Heart right ventricle (tissue), 16 donors: Measurements from ENCODE around the gene ABHD12. TPM values are rescaled to one million over a fixed set of nuclear protein-coding genes. Genes with fewer than 3 reads are reported as not detected.

Source experiments
- ATAC-seq, 8 donors: fragments of 200-7000 bp; cut with Tn5 transposase; one replicate each; pipeline ENCODE4 v1.9.1; 2020; ENCODE audit warnings: mild to moderate bottlenecking in 8 of 8, moderate library complexity in 8 of 8, moderate number of reproducible peaks in 1 of 8
- DNase-seq, 2 donors: peaks; one replicate each; pipeline ENCODE4 v3.0.0-alpha.2; 2020
- H3K27ac ChIP-seq, 10 donors: fragments of 200-600 bp; sonication (generic) in 2 of 10; one replicate each; pipeline versions ENCODE4 v1.5.0 to v1.8.0; 2020 to 2022; ENCODE audit warnings: mild to moderate bottlenecking in 3 of 10
- H3K27me3 ChIP-seq, 7 donors: fragments of 200-600 bp; one replicate each; pipeline ENCODE4 v1.8.0; 2021 to 2022; ENCODE audit warnings: mild to moderate bottlenecking in 2 of 7
- H3K36me3 ChIP-seq, 9 donors: fragments of 200-600 bp; sonication (generic) in 1 of 9; one replicate each; pipeline versions ENCODE4 v1.5.0 to v1.8.0; 2020 to 2022; ENCODE audit warnings: mild to moderate bottlenecking in 2 of 9
- H3K4me1 ChIP-seq, 9 donors: fragments of 200-600 bp; sonication (generic) in 1 of 9; one replicate each; pipeline versions ENCODE4 v1.5.0 to v1.8.0; 2020 to 2022; ENCODE audit warnings: mild to moderate bottlenecking in 4 of 9
- H3K4me3 ChIP-seq, 10 donors: fragments of 200-600 bp; sonication (generic) in 2 of 10; one replicate each; pipeline versions ENCODE4 v1.5.0 to v1.8.0; 2020 to 2022; ENCODE audit warnings: mild to moderate bottlenecking in 7 of 10, moderate library complexity in 2 of 10
- H3K9me3 ChIP-seq, 11 donors: fragments of 200-600 bp in 10 of 11; sonication (generic) in 2 of 11; one replicate each; pipeline versions ENCODE4 v1.5.0 to v1.8.0; 2013 to 2022; ENCODE audit warnings: mild to moderate bottlenecking in 2 of 11, control low read depth in 1 of 11, moderate library complexity in 1 of 11
- WGBS, 2 donors: extraction: QIAGEN DNeasy Blood & Tissue Kit; methylation state at CpG; one replicate each; pipeline ENCODE4 v1.1.7; 2013; ENCODE audit warnings: inconsistent platforms in 1 of 2; 5-methylcytosine and 5-hydroxymethylcytosine counted together
- intact Hi-C, 10 donors: fragments of 100-400 bp; cut with DNase I; formaldehyde crosslinking; loops; one replicate each; pipeline versions ENCODE4 v1.11.1 to v1.14.2; 2022
- polyA plus RNA-seq, 2 donors: library from polyadenylated mRNA; stranded (reverse); fragments of 200-250 nt; gene quantifications; one replicate each; pipeline ENCODE4 v1.2.3, GENCODE V29; 2013
- total RNA-seq, 10 donors: library from RNA; stranded (reverse); fragmentation: NEBNext Ultra II Directional in 3 of 10; extraction: Animal tissue kit (Norgen Biotek cat#: 25700) in 3 of 10; gene quantifications; one replicate each; pipeline versions ENCODE4 v1.2.1 to v1.2.4, GENCODE V29; 2021 to 2023
- TF ChIP-seq, protein P1 (sequence below), 9 donors: fragments of 200-600 bp; sonication (generic) in 2 of 9; IDR thresholded peaks; one replicate each; pipeline versions ENCODE4 v1.5.0 to v1.8.0; 2021 to 2022; ENCODE audit warnings: antibody characterized with exemption in 9 of 9, mild to moderate bottlenecking in 5 of 9, moderate library complexity in 1 of 9
- donor health status: Arrhythmogenic right ventricular cardiomyopathy.
- donor health status: ischemic (EF 13 %, LVEDD 7.1; RV severe dilation, severe dysfunction).
- donor health status: healthy with polysubstance abuse.
- donor health status: DM: no; HTN: yes; CAD: no.
- donor health status: DM: no; HTN: no; CAD: no.
- donor health status: ischemic (EF 25% LVEDD 6.9; RV normal size, moderate dysfunction).
- donor health status: ischemic (EF 25% LVEDD 5.7; RV mildly dilated, moderate dysfunction).
- donor health status: healthy.
- donor health status: DM: yes; HTN: yes; CAD: no.
- donor health status: Ischemic cardiomyopathy.
- donor health status: ischemic (EF 35%, LVEDD 5.7; RV mildly dilated, moderate dysfunction).
- donor health status: nonischemic (EF 11% LVEDD 7.7; RV severe dilation, severe dysfunction).
- donor health status: DM: yes; HTN: yes; CAD: no.
- donor health status: PGD.
- donor health status: ischemic (EF 29% LVEDD 5.4; RV normal size, mild dysfunction).
- donor health status: nonischemic (EF 23%, LVEDD 6.1; RV moderate dilation, normal function).

The ABHD12 gene
- total and polyA plus RNA-seq, 12 donors = 21.1 to 41.3 (median 28.1) TPM

DNA sequence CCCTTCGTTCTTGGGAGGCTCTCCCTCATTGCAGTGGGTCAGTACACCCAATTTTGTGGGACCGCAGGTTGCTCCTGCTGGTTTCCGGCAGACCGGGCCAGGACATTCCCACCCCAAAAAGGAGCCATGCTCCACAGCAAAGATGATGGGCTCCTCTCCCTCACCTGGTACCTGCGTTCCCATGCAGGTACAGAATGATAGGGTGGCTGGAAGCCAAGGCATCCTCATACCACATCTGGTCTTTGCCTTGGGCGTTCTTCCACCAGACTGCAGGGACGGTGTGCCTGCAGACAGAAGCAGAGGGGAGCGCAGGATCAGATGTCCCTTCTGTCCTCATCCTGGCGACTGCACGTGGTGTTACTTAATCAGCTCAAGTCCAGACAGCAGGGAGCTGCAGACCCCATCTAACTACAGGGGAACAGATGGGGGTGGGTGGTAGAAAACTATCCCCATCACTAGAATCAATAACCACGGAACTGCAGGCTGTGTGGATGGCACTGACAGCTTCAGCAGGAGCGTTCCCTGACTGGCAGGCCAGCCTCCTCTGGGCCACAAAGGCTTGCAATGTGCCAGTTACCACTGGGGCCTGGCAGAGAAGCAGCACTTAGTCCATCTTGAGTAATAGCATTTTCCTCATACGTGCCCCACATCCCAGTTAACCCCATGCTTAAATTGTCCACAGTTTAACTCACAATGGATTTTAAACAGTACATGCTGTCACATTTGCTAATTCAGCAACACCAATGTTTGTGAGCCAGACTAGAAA, 70.4 kb downstream of the ABHD12 start:
- peaks cover 3 to 52% (median 17%) of the 10 kb centered on the region in 9 donors for H3K4me1 ChIP-seq
- TF ChIP-seq, protein P1, sequence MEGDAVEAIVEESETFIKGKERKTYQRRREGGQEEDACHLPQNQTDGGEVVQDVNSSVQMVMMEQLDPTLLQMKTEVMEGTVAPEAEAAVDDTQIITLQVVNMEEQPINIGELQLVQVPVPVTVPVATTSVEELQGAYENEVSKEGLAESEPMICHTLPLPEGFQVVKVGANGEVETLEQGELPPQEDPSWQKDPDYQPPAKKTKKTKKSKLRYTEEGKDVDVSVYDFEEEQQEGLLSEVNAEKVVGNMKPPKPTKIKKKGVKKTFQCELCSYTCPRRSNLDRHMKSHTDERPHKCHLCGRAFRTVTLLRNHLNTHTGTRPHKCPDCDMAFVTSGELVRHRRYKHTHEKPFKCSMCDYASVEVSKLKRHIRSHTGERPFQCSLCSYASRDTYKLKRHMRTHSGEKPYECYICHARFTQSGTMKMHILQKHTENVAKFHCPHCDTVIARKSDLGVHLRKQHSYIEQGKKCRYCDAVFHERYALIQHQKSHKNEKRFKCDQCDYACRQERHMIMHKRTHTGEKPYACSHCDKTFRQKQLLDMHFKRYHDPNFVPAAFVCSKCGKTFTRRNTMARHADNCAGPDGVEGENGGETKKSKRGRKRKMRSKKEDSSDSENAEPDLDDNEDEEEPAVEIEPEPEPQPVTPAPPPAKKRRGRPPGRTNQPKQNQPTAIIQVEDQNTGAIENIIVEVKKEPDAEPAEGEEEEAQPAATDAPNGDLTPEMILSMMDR (IDR thresholded peaks at IDR 0.05) = no peak
- H3K27me3 ChIP-seq = no peaks in the 10 kb centered on the region
- H3K27ac ChIP-seq = peak overlapping the region in 1 of 10 donors; percentile 60
- DNase-seq (no peak), ATAC-seq (no peak)
- WGBS, 2 donors = 81% methylated on average over 13 of the region's 13 CpGs
- intact Hi-C loops = loop anchor here in 1 of 10 donors (10.0 kb wide), 1 partner anchor 55 kb away; no protein-coding TSS in a partner anchor
- no peak overlapping the region for H3K4me3 ChIP-seq
- no peaks in the 10 kb centered on the region for H3K9me3 ChIP-seq
- peaks cover 0 to 24% (median 4%) of the 10 kb centered on the region in 9 donors for H3K36me3 ChIP-seq

DNA sequence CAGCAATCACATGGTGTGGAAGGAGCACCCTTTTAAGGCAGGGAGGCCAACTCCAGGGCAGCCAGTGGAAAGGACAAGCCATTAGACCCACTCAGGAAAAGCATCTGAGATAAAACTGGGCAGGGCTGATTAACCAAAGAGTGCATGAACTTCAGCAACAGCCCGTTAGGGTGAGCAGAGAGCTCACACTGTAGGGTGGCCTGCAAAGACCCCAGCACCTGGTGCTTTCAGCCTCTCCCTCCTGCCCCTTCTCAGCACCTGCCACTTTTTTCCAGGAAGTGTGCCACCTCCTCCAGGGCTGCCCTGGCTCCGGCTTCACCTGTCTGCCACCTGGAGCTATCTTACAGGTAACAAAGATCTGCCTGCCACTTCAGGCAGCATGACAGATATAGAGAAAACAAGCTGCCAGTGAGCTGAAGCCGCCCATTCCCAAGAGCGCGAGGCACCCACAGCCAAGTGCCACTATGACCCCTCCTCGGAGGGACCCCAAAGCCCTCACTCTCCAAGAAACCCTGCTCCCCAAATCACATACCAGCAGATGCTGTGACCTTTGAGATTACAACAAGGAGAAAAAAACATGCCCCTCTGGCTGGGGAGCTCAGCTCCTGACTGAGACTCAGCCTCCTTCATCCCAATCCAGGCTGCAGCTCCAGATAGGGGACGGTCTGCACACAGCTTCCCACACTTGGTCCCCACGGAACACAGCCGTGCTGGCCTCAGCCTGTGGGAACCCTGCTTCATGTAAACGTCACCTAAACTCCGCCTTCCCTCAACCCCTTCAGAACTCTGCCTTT, 71.2 kb downstream of the ABHD12 start:
- WGBS, 2 donors = 71 to 77% methylated on average over 11 of the region's 11 CpGs
- Histone ChIP-seq H3K27me3 (no peaks in the 10 kb centered on the region), H3K9me3 (no peaks in the 10 kb centered on the region), H3K27ac (peak overlapping the region in 4 of 10 donors; percentile 19 to 60 (median 37)), H3K36me3 (peaks cover 0 to 29% (median 4%) of the 10 kb centered on the region in 9 donors), H3K4me3 (no peak overlapping the region), H3K4me1 (peaks cover 3 to 44% (median 17%) of the 10 kb centered on the region in 9 donors)
- intact Hi-C loops = loop anchor here in 4 of 10 donors (10.0 kb wide), 2 partner anchors 55 to 75 kb away; partner anchors contain the start of gene ABHD12 (in 3 of the 4)
- TF ChIP-seq, protein P1 (IDR thresholded peaks at IDR 0.05) = peak in 1 of 9 donors; percentile 8
- peak in 1 of 2 donors; percentile 3 for DNase-seq
- ATAC-seq = peak in 7 of 8 donors; percentile 8 to 75 (median 53)

DNA sequence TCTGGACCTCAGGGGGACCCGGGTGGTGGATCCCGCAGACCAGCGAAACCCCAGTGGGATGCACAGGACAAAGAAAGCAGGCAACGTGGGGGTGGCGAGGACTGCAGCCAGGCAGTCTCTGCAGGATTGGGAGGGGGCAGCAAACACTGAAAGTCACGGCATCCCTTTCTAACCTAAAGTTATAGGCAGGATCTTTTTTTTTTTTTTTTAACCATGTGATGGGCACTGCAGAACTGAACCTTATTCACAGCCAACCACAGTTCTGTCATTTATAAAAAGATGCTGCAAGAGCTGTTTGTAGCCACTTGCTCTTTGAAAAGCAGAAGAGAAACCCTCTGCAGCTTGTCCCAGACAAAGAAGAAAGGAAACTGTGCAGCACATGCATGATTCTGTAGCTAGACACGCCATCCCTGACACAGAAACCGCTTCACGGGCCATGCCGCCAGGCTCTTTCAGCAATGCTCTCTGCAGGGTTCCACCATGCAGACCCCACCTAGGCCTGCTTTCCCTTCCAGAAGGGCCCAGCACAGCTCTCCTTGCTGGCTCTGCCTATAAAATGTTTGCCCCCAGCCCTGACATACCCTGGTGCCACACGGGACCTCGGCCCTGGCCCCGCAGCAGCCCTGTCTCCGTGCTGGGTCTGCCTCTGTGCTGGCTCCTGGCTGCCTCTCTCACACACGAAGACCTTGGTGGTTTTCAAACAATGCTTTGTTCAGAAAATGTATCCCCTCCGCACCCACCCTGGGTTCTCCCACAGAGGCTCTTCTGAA, 72.0 kb downstream of the ABHD12 start:
- Histone ChIP-seq H3K27ac (peak overlapping the region in 3 of 10 donors; percentile 21 to 62 (median 53)), H3K4me3 (no peak overlapping the region), H3K27me3 (no peaks in the 10 kb centered on the region), H3K9me3 (no peaks in the 10 kb centered on the region), H3K36me3 (peaks cover 0 to 34% (median 4%) of the 10 kb centered on the region in 9 donors), H3K4me1 (peaks cover 3 to 41% (median 17%) of the 10 kb centered on the region in 9 donors)
- DNase-seq = no peak
- ATAC-seq = peak; percentile 9 to 50 (median 32)
- intact Hi-C loops = loop anchor here in 3 of 10 donors (10.0 kb wide), 1 partner anchor 76 kb away; the partner anchor contains the start of gene ABHD12 (in 3 of the 3)
- TF ChIP-seq, protein P1 (IDR thresholded peaks at IDR 0.05) = no peak
- 79 to 81% methylated on average over 16 of the region's 16 CpGs for WGBS, 2 donors
